Inflammatory macrophage treated with lipopolysaccharide for 4 hours (primary cell): ENCODE measurements around the gene KLHDC10.
"Not testable (repeated sequence)": the region's sequence is repeated elsewhere in the genome, so short reads cannot be mapped to it uniquely, and the experiment has no call there.

Source experiments
- DNase-seq: peaks from one replicate; pipeline ENCODE4 v3.0.0-alpha.2; 2020

KLHDC10 gene

DNA sequence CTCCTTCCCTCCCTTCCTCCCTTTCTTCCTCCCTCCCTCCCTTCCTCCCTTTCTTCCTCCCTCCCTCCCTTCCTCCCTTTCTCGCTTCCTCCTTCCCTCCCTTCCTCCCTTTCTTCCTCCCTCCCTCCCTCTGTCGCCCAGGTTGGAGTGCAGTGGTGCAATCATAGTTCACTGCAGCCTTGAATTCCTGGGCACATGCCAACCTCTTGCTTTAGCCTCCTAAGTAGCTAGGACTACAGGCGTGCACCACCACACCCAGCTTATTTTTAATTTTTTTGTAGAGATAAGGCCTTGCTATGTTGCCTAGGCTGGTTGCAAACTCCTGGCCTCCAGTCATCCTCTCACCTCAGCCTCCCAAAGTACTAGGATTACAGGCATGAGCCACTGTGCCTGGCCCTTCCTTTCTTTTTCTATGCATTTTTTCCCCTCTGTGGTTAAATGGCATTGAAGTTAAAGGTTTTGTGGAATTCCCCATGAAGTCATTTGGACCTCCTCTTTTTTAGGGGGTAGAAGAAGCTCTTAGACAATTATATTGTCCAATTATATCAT lies 9.6 kb downstream of the KLHDC10 start:
- DNase-seq, result no peak

DNA sequence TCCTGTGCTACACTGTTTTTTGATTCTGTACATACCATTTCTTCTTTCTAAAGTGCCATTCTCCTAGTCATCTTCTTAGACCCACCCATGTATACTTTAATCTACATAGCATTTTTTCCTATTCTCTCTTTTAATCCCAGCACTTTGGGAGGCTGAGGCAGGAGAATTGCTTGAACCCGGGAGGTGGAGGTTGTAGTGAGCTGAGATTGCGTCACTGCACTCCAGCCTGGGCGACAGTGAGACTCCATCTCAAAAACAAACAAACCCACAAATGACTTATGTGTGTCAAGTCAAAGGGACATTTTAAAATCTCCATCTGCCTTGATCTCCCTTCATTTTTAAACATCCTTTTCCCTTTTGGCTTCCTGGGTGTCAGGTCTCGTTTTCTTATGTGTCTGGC lies 13.2 kb downstream of the KLHDC10 start:
- DNase-seq, result not testable (repeated sequence)

DNA sequence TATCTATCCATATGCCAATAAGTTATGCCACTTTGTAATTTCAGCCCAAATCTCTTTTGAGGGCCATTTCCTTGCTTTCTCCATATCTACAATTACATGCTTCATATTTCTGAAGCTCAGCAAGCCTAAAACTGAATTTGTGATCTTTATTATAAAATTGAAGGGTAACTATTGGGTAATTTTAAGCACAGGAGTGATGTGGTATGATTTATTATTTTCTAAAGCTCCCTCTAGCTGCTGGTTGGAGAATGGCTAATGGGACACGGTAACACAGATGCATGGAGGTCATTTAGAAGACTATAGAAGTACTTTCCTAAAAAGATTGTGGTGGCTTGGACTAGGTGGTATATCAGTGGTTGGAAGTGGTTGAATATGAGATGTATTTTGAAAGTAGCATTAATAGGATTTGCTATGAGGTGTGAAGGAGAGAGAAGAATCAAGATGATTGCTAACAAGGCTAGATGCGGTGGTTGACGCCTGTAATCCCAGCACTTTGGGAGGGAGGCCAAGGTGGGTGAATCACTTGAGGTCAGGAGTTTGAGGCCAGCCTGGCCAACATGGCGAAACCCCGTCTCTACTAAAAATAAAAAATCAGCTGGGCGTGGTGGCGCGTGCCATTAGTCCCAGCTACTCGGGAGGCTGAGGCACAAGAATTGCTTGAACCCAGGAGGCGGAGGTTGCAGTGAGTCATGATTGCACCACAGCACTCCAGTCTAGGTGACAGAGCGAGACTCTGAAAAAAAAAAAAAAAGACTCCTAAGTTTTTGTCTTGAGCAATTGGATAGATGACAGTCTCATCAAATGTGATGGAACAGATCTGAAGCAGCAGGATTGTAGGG lies 13.9 kb downstream of the KLHDC10 start:
- DNase-seq, result peak; percentile 42

DNA sequence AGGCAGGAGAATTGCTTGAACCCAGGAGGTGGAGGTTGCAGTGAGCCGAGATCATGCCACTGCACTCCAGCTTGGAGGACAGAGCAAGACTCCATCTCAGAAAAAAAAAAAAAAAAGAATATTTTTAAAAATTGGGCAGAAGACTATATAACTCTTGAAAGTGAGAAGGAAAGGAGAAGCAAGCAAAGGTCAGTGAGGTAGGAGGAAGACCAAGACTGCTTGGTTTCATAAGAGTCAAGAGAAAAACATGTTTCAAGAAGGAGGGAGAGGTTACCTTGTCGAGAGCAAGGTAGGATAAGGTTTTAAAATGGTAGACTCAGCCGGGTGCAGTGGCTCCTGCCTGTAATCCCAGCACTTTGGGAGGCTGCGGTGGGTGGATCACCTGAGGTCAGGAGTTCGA lies 14.9 kb downstream of the KLHDC10 start:
- DNase-seq, result not testable (repeated sequence)

DNA sequence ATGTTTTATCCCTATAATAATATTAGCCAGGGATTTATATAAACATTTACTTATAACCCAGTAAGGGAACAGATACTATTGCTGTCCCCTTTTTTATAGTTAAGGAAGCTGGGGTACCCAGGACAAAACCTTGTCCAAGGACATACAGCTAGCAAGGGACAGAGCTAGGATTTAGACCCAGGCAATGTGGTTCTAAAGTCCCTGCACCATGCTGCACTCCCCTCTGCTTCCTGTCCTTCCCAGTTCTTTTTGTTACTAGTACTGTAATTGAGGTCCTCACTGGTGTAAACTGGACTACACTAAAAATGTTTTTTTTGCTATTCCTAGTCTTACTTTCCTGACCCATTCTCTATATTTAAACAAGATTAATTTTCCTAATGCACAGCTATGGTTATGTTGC lies 16.6 kb downstream of the KLHDC10 start:
- DNase-seq, result no peak

DNA sequence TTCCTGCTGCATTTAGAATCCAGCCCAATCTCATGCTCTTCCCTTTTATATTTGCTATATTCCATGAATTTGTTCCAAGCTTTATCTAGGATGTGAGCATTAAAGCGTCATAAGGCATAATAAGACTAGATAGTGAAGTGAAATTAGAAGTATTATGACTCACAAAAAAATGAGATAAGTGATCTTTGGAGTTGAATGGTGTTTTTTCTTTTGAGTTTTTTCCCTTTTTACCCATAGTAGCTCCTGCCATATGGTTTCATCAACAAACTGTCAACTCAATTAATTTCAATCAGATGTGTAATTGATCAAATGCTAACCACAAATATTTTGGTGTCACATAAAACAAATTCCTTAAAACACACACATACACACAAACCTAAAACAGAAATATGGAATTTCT lies 17.0 kb downstream of the KLHDC10 start:
- no peak for DNase-seq

DNA sequence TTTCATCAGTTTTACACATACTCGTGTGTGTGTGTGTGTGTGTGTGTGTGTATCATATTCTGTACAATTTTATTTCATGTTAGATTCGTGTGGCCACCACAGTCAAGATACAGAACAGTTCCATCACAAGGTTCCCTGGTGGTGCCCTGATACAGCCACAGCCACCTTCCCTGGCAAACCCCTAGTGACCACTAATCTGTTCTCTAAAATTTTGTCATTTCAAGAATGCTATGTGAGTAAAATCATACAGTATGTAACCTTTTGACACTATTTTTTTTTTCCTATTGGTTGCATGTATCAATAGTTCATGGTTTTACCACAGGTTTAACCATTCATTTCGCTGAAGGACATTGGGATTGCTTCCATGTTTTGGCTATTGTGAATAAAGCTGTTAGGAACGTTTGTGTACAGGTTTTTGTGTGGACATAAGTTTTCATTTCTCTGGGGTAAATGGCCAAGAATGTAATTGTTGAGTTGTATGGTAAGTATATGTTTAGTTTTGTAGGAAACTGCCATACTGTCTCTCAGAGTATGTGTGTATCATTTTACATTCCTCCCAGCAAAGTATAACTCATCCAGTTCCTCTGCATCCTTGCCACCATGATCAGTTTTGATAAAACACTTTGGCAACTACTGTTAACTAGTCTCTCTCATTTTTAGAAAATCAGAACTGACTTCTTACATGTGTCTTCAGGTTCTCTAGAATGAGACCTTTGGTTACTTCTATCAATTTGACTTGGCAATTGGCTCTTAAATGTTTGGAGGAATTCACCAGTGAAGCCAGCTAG lies 20.6 kb downstream of the KLHDC10 start:
- DNase-seq, result no peak

DNA sequence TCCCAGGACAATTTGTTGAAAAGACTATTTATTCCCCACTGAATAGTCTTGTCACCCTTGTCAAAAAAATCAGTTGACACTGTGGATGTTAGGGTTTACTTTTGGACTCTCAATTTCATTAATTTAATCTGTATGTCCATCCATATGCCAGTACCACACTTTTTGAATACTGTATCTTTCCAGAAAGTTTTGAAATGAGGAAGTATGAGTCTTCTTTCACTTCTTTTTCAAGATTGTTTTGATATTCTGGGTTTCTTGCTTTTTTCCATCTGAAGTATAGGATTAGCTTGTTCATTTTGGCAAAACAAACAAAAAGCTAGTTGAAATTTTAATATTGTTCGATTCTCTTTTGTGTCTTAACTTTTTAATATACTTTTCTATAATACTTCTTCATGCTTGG lies 21.7 kb downstream of the KLHDC10 start:
- no peak for DNase-seq

DNA sequence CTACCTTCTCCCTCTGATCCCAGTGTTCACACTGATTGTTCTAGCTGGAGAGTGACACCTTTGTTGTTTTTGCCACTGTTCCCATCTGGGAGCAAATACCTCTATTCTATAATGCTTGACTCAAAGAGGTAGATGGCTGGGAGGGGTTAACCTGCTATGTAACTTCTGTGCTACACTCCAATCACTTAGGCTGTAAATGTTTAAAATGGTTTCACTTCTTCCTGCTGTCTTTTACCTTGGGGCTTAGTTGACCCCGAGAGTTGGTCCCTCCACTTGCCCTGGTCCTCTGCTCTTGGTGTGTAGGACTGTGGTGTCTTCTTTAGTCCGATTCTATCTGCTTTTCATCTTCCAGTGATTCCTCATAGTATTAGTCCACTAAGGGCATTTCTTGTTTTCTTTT lies 22.3 kb downstream of the KLHDC10 start:
- no peak for DNase-seq

DNA sequence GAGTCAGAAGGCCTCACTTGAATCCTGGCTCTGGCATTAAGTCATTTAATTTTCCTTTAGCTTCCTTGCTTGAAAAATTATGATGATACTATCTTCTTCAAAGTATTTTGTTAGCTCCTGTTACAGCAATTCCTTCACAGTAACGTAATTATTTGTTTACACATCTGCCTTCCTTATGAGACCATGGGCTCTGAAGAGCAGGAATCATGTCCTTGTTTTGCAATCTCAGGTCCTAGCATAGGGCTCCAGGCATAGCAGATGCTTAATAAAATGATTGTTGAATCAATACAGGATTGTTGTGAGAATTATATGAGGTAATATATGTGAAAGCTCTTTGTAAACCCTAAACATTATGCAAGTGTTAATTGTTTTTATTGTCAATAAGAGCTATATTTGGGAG lies 25.5 kb downstream of the KLHDC10 start:
- no peak for DNase-seq

DNA sequence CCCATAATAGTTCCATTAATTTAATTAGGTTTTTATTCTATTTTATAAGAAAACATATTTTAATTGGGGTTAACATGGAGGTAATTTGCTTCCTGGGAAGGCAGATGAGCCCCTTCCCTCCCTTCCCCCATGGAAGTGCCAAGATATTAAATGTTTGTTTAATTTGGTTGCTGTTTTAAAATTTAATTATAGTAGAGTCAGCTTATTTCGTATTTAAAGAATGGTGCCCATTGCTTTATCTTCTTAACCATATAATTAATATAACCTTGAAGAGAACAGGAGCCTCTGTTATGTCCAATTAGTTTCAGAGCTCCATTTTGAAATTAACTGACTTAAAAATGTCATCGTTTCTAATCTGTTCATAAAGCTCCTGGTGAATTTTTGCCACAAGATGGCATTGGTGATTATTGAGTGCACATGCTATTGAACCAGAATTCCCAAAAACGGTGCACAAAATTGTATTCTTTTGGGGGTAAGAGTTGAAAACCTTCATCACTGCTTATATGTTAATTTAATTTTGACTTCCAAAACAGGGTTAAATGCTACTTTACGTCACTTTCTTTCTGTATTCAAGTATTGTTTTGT lies 26.0 kb downstream of the KLHDC10 start:
- DNase-seq, result no peak

DNA sequence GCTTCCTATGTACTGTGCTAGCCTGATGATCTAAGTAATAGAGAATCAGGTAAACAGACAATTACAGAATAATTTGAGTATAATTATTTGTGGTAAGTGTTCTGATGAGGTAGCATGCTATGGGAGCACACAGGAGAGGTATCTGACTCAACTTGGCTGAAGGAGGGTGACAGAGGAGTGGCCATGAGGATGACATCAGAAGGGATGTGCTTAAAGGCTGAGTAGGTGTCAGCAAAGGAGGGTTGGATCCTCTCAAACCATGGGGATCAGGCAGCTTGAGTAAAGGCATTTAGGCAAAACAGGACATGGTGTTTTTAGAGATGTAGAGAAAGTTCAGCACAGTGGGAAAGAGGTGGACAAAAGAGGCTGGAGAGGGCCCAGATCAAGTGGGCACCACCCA lies 29.0 kb downstream of the KLHDC10 start:
- no peak for DNase-seq

DNA sequence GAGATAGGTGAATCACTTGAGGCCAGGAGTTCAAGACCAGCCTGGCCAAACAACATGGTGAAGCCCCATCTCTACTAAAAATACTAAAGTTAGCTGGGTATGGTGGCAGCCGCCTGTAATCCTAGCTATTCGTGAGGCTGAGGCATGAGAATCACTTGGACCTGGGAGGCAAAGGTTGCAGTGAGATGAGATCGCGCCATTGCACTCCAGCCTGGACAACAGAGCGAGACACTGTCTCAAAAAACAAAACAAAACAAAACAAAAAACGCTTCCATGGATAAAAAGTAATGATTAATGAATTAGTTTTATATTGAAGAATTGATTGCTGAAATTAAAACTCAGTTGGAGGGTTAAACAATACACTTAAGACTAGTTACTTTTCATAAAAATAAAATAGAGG lies 32.3 kb downstream of the KLHDC10 start:
- DNase-seq, result no peak

DNA sequence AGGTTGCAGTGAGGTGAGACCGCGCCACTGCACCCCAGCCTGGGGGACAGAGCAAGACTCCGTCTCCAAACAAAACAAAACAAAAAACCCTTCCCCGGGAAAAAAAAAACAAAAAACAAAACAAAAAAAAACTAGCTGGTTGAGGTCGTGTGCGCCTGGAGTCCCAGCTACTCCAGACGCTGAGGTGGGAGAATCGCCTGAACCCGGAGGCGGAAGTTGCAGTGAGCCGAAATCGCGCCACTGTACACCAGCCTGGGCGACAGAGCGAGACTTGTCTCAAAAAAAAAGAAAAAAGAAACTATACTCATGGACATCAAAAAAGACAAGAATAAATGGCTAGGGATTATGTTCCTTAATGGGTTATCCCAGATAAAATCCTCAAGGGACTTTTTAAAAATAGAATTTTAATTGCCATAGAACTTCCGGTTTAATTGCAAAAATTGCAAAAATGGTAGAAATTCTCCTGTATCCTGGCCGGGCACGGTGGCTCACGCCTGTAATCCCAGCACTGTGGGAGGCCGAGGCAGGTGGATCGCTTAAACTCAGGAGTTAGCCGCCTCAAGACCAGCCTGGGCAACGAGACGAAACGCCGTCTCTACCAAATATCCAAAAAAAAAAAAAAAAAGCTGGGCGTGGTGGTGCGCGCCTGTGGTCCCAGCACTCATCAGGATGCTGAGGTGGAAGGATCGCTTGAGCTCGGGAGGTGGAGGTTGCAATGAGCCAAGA lies 37.8 kb downstream of the KLHDC10 start:
- no peak for DNase-seq

DNA sequence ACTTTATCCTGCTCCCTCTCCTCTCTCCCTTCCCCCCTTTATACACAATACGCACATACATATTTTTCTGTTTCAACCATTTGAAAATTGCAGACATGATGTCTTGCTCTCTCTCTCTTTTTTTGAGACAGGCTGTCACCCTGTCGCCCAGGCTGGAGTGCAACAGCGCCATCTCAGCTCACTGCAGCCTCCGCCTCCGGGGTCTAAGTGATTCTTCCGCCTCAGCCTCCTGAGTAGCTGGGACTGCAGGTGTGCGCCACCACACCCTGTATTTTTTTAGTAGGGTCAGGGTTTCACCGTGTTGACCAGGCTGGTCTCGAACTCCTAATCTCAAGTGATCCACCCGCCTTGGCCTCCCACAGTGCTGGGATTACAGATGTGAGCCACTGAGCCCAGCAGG lies 38.5 kb downstream of the KLHDC10 start:
- no peak for DNase-seq

DNA sequence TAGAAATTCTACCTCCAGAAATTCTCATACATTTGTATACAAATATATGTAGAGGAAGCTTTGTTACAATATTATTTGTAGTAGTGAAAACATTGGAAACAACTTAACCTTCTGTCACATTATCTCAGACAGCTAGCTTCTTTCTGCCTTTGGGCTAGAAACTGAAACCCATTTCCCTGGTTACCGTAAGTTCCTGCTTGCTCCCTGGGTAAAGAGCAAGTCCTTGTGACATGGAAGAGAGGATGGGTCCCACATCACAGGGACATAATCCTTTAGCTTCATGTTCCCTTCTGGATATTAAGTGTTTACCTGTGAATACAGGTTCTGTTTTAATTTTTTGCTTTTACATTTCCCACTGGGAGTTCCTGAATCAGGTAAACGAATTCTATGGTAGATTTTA lies 41.8 kb downstream of the KLHDC10 start:
- peak; percentile 43 for DNase-seq

DNA sequence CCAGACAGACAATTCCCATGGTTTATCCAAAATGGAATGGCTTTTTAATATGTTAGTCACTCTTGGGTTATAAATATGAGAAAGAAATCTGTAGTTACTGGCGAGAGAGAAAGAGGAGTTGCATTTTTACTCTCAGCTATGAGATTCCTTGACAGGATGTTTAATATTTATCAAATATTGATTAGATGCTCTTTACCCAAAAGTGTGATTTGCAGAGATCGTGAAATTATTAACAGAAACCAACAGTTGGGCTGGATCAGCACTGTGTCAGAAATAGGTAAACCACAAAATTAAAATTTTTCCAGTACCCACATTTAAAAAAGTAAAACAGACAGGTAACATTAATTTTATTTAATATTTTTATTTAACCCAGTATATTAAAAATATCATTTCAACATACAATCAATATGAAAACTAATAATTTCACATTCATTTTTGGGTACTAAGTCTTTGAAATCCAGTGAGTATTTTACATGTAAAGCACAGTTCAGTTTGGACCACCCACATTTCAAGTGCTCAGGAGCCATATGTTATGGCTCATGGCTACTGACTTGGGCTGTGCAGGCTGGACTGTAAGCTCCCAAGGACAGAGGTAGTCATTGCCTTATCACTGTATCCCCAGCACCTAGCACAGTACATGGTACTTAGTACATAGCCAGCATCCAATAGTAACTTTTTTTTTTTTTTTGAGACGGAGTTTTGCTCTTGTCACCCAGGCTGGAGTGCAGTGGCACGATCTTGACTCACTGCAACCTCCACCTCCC lies 42.5 kb downstream of the KLHDC10 start:
- no peak for DNase-seq

DNA sequence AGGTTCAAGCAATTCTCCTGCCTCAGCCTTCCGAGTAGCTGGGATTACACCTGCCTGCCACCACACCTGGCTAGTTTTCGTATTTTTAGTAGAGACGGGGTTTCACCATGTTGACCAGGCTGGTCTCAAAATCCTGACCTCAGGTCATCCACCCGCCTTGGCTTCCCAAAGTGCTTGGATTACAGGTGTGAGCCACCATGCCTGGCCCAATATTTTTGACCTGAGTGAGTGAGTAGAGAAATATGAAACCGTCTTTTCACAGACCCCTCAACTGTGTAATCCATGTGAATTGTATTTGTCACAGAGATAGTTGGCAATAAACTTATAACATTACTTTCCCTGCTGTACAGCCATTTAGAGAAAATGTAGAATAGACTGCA lies 43.1 kb downstream of the KLHDC10 start:
- DNase-seq, result not testable (repeated sequence)

DNA sequence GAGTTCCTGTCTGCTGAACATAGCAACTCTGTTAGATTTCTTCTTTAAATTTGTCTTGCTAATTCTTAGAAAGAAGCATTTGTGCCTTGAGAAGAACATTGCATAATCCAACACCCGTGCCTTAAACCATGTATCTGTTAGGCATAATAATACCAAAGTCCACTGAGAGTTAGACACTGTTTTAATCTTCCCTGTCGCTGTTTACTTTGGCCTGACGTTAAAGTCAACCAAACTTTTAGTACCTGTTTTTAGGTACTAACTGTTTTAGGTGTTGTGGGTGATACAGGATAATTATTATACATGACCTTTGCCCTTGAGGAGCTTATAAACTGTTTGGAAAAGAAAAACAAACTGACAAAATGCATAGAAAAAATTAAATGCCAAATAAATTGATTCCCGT lies 43.6 kb downstream of the KLHDC10 start:
- no peak for DNase-seq

DNA sequence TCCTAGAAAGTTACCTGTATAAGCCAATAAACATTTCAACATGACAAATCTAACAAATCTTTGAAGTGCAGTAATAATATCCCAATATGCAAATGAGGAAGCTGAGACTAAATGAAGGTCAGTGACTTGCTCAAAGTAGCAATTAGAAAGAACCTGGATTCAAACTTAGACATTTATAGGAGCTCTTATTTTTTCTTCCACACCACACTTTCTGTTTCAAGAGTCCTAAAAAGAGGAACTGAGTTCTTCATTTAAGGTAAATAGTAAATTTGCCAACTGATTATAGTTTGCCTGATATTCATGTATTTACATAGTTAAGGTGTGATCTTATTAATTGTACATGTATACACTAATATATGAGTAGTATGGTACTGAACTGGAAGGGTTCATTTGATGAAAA lies 44.0 kb downstream of the KLHDC10 start:
- DNase-seq, result no peak

DNA sequence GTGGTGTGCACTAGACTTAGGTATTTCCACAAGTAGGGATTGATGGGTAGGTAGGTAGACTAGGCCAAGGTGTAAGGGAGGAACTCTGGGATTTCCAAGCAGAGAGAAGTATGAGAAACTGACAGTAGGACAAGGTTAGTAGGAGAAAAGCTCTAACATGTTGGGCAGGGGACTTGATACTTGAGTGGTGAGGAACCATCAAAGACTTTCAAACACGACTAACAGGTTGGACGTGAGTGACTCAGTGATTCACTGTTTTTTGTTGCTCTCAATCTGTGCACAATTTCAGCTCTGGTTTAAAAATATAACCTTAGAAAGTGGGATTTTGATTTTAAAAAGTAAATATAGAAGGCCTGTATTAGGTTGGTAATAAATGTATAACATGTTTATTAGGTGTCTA lies 44.4 kb downstream of the KLHDC10 start:
- no peak for DNase-seq

DNA sequence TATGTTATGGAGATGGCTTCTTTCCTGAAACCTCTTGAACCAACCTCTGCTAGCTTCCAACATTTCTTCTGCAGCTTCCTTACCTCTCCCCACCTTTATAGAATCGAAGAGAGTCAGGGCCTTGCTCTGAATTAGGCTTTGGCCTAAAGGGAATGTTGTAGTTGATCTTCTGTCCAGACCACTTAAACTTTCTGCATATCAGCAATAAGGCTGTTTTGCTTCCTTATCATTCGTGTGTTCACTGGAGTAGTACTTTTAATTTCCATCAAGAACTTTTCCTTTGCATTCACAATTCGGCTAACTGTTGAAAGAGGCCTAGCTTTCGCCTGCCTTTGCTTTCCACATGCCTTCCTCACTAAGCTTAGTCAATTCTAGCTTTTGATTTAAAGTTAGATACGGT lies 48.0 kb downstream of the KLHDC10 start:
- no peak for DNase-seq
